Erythroblast (primary cell): ENCODE results near the gene MYL10.

Experiments
- DNase-seq, 2 experiments: peaks; one replicate each; lab custom pipeline; 2025; lab: John Stamatoyannopoulos, UW
- GATA1 ChIP-seq: IDR thresholded peaks from 2 replicates; pipeline ENCODE4 v1.6.1; 2011; ENCODE audit warnings: low read depth, mild to moderate bottlenecking, control low read depth, low read length, moderate library complexity
- POLR2A ChIP-seq: IDR thresholded peaks from 2 replicates; pipeline ENCODE4 v1.6.1; 2011; ENCODE audit warnings: mild to moderate bottlenecking, low read length

Gene MYL10

GRCh38 chr7:101575168-101575567 lies 53.9 kb downstream of the MYL10 start:
- no peak for DNase-seq
- no peak for TF ChIP-seq POLR2A
- no peak for TF ChIP-seq GATA1

GRCh38 chr7:101572156-101572555 lies 56.9 kb downstream of the MYL10 start:
- DNase-seq, result no peak
- TF ChIP-seq POLR2A, result no peak
- TF ChIP-seq GATA1, result no peak

- DNase-seq, result no peak
- no peak for TF ChIP-seq GATA1
- no peak for TF ChIP-seq POLR2A
These were observed 61.9 kb downstream of the MYL10 start for GRCh38 chr7:101567230-101567629.

GRCh38 chr7:101565601-101566209 lies 63.4 kb downstream of the MYL10 start:
- no peak for DNase-seq
- TF ChIP-seq GATA1 (no peak), POLR2A (no peak)

- TF ChIP-seq POLR2A, result no peak
- TF ChIP-seq GATA1, result no peak
- DNase-seq, result peak in 1 of 2 experiments; percentile 12
These were observed 64.3 kb downstream of the MYL10 start for GRCh38 chr7:101564778-101565211.

- TF ChIP-seq POLR2A (no peak), GATA1 (no peak)
- DNase-seq, result no peak
These were observed 64.9 kb downstream of the MYL10 start for GRCh38 chr7:101563943-101564777.
